IMR-90 (cell line): ENCODE measurements around the gene FAR2.

Source experiments
- CHD1 ChIP-seq: IDR thresholded peaks from 2 replicates; pipeline ENCODE4 v1.6.1; 2012; ENCODE audit warnings: low read depth, low read length, improper control_type of control experiment
- ELK1 ChIP-seq: fragments of 150-350 bp; IDR thresholded peaks from 2 replicates; pipeline ENCODE4 v1.6.1; 2016; ENCODE audit warnings: low read depth, mild to moderate bottlenecking, low read length, moderate library complexity, borderline replicate concordance
- FOS ChIP-seq: fragments of 150-350 bp; IDR thresholded peaks from 2 replicates; pipeline ENCODE4 v1.6.1; 2016; ENCODE audit warnings: low read depth, low read length
- MAFK ChIP-seq: IDR thresholded peaks from 2 replicates; pipeline ENCODE4 v1.6.1; 2012; ENCODE audit warnings: low read depth, low read length, improper control_type of control experiment
- MXI1 ChIP-seq: IDR thresholded peaks from 2 replicates; pipeline ENCODE4 v1.6.1; 2012; ENCODE audit warnings: low read depth, mild to moderate bottlenecking, low read length, moderate library complexity, borderline replicate concordance
- POLR2A ChIP-seq: IDR thresholded peaks from 2 replicates; pipeline ENCODE4 v1.6.1; 2012; ENCODE audit warnings: mild to moderate bottlenecking, low read depth, low read length
- RAD21 ChIP-seq: IDR thresholded peaks from 2 replicates; pipeline ENCODE4 v1.6.1; 2012; ENCODE audit warnings: low read length, improper control_type of control experiment
- RFX5 ChIP-seq: IDR thresholded peaks from 2 replicates; pipeline ENCODE4 v1.8.0; 2012; ENCODE audit warnings: low read depth, mild to moderate bottlenecking, low read length, moderate library complexity
- USF2 ChIP-seq: fragments of 150-350 bp; IDR thresholded peaks from 2 replicates; pipeline ENCODE4 v1.6.1; 2017; ENCODE audit warnings: mild to moderate bottlenecking, antibody characterized with exemption, low read length, low read depth
- TF ChIP-seq, protein P1 (sequence below): conservative IDR thresholded peaks from 2 replicates; pipeline ENCODE4 v1.5.1; 2012; ENCODE audit warnings: mild to moderate bottlenecking, low read depth, low read length, improper control_type of control experiment

- TF ChIP-seq, protein P1, sequence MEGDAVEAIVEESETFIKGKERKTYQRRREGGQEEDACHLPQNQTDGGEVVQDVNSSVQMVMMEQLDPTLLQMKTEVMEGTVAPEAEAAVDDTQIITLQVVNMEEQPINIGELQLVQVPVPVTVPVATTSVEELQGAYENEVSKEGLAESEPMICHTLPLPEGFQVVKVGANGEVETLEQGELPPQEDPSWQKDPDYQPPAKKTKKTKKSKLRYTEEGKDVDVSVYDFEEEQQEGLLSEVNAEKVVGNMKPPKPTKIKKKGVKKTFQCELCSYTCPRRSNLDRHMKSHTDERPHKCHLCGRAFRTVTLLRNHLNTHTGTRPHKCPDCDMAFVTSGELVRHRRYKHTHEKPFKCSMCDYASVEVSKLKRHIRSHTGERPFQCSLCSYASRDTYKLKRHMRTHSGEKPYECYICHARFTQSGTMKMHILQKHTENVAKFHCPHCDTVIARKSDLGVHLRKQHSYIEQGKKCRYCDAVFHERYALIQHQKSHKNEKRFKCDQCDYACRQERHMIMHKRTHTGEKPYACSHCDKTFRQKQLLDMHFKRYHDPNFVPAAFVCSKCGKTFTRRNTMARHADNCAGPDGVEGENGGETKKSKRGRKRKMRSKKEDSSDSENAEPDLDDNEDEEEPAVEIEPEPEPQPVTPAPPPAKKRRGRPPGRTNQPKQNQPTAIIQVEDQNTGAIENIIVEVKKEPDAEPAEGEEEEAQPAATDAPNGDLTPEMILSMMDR: no peak
- TF ChIP-seq POLR2A (no peak), USF2 (no peak), ELK1 (no peak), FOS (no peak), RAD21 (no peak), MAFK (no peak), RFX5 (no peak), CHD1 (no peak), MXI1 (no peak)
Measured at GRCh38 chr12:29232086-29232485, 83.0 kb downstream of the FAR2 start.
